Measurements from ENCODE around the gene TENT4A.
A peak's percentile ranks its signal among the peaks of the same experiment; 100 is the strongest.

Gene TENT4A

DNA sequence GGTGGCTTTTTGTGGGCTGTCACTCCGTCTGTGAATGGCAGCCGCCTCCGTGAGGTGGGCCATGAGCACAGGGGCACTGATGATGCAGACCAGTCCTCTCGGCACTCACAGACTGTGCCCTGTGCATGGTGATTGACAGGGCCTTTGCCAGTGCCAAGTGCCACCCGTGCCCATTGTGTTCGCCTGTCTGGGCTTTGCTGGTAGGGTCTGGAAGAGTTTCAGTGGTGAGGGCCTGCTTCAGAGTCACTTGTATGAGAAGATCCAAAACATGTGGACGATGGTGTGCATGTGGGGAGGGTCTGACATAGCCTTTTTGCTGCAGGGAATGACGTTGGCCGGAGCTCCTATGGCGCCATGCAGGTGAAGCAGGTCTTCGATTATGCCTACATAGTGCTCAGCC is 34.9 kb downstream of the TENT4A start:
- ATAC-seq (replicated peaks), result no peak
- no peaks in the 10 kb centered on the region for H3K27me3 Mint-ChIP-seq
- no peak for DNase-seq
- H3K36me3 Mint-ChIP-seq (ENCODE audit: insufficient read depth), result peaks cover 74% of the 10 kb centered on the region
- H3K4me1 Mint-ChIP-seq (ENCODE audit: low read depth in 2 of 2), result peaks cover 14 to 15% of the 10 kb centered on the region in 2 donors
- H3K9me3 Mint-ChIP-seq, result no peaks in the 10 kb centered on the region
- H3K4me3 Mint-ChIP-seq, result no peak overlapping the region
- H3K27ac Mint-ChIP-seq, result no peak overlapping the region

- Mint-ChIP-seq H3K36me3 (ENCODE audit: insufficient read depth) (peaks cover 78% of the 10 kb centered on the region), H3K4me1 (ENCODE audit: low read depth in 2 of 2) (peaks cover 7 to 14% of the 10 kb centered on the region in 2 donors), H3K9me3 (no peaks in the 10 kb centered on the region), H3K27me3 (no peaks in the 10 kb centered on the region), H3K27ac (no peak overlapping the region), H3K4me3 (no peak overlapping the region)
- DNase-seq (no peak), ATAC-seq (replicated peaks) (no peak)
These were observed 35.9 kb downstream of the TENT4A start for GRCh38 chr5:6749026-6749716.

DNA sequence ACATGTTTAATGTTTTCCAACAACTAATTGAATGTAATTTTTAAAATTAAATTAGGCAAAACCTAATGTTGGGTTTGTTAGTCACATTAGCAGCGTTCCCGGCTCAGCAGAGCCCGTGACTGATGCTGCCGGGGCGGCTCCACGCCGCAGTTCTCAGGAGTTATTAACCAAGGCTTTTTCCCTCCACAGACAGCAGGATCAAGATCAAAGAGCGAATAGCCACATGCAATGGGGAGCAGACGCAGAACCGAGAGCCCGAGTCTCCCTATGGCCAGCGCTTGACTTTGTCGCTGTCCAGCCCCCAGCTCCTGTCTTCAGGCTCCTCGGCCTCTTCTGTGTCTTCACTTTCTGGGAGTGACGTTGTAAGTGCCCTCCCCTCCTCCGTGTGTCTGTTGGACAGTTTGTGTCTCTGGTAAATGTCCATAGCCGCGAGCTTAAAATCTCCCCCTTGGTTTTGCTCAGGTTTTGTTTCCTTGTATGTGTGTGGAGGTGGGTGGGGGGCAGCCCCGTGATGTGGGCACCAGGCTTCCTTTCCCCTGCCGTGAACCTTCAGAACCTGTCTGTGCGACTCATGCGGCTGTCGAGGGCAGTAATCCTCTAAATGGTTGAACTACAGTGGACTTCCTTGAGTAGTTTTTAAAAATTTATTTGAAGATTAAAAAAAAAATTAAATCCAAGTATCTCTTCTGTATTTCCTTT is 37.1 kb downstream of the TENT4A start:
- no peak overlapping the region for H3K4me3 Mint-ChIP-seq
- no peak overlapping the region for H3K27ac Mint-ChIP-seq
- H3K9me3 Mint-ChIP-seq, result no peaks in the 10 kb centered on the region
- H3K4me1 Mint-ChIP-seq (ENCODE audit: low read depth in 2 of 2), result peaks cover 7 to 8% of the 10 kb centered on the region in 2 donors
- H3K27me3 Mint-ChIP-seq, result no peaks in the 10 kb centered on the region
- DNase-seq (no peak), ATAC-seq (replicated peaks) (no peak)
- peaks cover 81% of the 10 kb centered on the region for H3K36me3 Mint-ChIP-seq (ENCODE audit: insufficient read depth)

GRCh38 chr5:6750951-6751685 is 37.9 kb downstream of the TENT4A start:
- H3K27me3 Mint-ChIP-seq, result no peaks in the 10 kb centered on the region
- H3K36me3 Mint-ChIP-seq (ENCODE audit: insufficient read depth), result peaks cover 81% of the 10 kb centered on the region
- no peak overlapping the region for H3K27ac Mint-ChIP-seq
- DNase-seq, result no peak
- no peak overlapping the region for H3K4me3 Mint-ChIP-seq
- no peaks in the 10 kb centered on the region for H3K9me3 Mint-ChIP-seq
- peaks cover 4 to 6% of the 10 kb centered on the region in 2 donors for H3K4me1 Mint-ChIP-seq (ENCODE audit: low read depth in 2 of 2)
- ATAC-seq (replicated peaks), result no peak

DNA sequence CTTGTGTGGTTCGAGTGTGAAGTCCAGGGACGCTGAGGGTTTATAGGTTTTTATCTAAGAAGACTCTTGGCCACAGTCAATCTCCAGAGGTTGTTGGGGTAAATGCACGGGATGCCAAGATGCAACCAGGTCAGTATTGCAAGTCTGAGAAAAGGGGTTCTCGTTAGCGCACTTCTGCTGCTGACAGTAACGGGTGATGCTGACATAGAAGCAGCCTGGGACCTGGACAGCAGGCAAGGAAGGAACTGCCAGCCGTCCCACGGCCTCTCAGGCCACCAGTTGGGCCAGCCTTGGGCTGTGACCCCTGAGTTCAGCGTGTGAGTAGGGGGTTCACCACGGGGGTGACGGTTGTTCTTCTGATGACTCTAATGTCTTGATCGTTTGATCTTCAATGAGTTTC is 39.0 kb downstream of the TENT4A start:
- no peak overlapping the region for H3K4me3 Mint-ChIP-seq
- no peak overlapping the region for H3K27ac Mint-ChIP-seq
- H3K36me3 Mint-ChIP-seq (ENCODE audit: insufficient read depth), result peaks cover 82% of the 10 kb centered on the region
- no peaks in the 10 kb centered on the region for H3K27me3 Mint-ChIP-seq
- ATAC-seq (replicated peaks) (no peak), DNase-seq (no peak)
- H3K4me1 Mint-ChIP-seq (ENCODE audit: low read depth in 2 of 2), result peaks cover 4 to 6% of the 10 kb centered on the region in 2 donors
- no peaks in the 10 kb centered on the region for H3K9me3 Mint-ChIP-seq

DNA sequence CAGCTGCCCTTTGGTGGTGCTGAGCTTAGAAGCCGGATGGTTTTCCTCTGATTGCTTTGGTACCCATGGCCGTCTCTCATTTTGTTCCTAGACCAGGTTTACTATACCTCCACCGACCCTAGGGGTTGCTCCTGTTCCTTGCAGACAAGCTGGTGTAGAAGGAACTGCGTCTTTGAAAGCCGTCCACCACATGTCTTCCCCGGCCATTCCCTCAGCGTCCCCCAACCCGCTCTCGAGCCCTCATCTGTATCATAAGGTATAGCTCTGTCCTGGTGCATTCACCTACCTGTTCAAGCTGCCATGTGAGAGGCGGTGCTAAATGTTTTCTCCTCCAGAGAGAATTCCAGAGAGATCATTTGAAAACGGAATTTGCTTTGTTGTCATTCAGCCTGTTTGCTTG is 39.5 kb downstream of the TENT4A start:
- no peaks in the 10 kb centered on the region for H3K27me3 Mint-ChIP-seq
- peaks cover 80% of the 10 kb centered on the region for H3K36me3 Mint-ChIP-seq (ENCODE audit: insufficient read depth)
- ATAC-seq (replicated peaks) (no peak), DNase-seq (no peak)
- no peaks in the 10 kb centered on the region for H3K9me3 Mint-ChIP-seq
- H3K27ac Mint-ChIP-seq, result peak overlapping the region in 1 of 2 donors; percentile 52
- H3K4me1 Mint-ChIP-seq (ENCODE audit: low read depth in 2 of 2), result peaks cover 4 to 5% of the 10 kb centered on the region in 2 donors
- no peak overlapping the region for H3K4me3 Mint-ChIP-seq

GRCh38 chr5:6753851-6754250 is 40.6 kb downstream of the TENT4A start:
- Mint-ChIP-seq H3K4me3 (no peak overlapping the region), H3K9me3 (no peaks in the 10 kb centered on the region), H3K27ac (peak overlapping the region in 1 of 2 donors; percentile 67), H3K36me3 (ENCODE audit: insufficient read depth) (peaks cover 77% of the 10 kb centered on the region), H3K27me3 (no peaks in the 10 kb centered on the region), H3K4me1 (ENCODE audit: low read depth in 2 of 2) (peaks cover under 1 to 4% of the 10 kb centered on the region in 2 donors)
- DNase-seq (no peak), ATAC-seq (replicated peaks) (no peak)

GRCh38 chr5:6754766-6755165 is 41.5 kb downstream of the TENT4A start:
- no peaks in the 10 kb centered on the region for H3K27me3 Mint-ChIP-seq
- no peak overlapping the region for H3K27ac Mint-ChIP-seq
- no peaks in the 10 kb centered on the region for H3K4me1 Mint-ChIP-seq (ENCODE audit: low read depth in 2 of 2)
- no peak overlapping the region for H3K4me3 Mint-ChIP-seq
- DNase-seq, result no peak
- ATAC-seq (replicated peaks), result no peak
- H3K36me3 Mint-ChIP-seq (ENCODE audit: insufficient read depth), result peaks cover 73% of the 10 kb centered on the region
- no peaks in the 10 kb centered on the region for H3K9me3 Mint-ChIP-seq

GRCh38 chr5:6755519-6755918 is 42.3 kb downstream of the TENT4A start:
- peaks cover 67% of the 10 kb centered on the region for H3K36me3 Mint-ChIP-seq (ENCODE audit: insufficient read depth)

GRCh38 chr5:6755941-6756340 is 42.7 kb downstream of the TENT4A start:
- no peak overlapping the region for H3K4me3 Mint-ChIP-seq
- no peaks in the 10 kb centered on the region for H3K27me3 Mint-ChIP-seq
- H3K9me3 Mint-ChIP-seq, result no peaks in the 10 kb centered on the region
- H3K4me1 Mint-ChIP-seq (ENCODE audit: low read depth in 2 of 2), result no peaks in the 10 kb centered on the region
- ATAC-seq (replicated peaks) (no peak), DNase-seq (no peak)
- peaks cover 64% of the 10 kb centered on the region for H3K36me3 Mint-ChIP-seq (ENCODE audit: insufficient read depth)
- H3K27ac Mint-ChIP-seq, result no peak overlapping the region

More at GRCh38 chr5:6755519-6755918, 42.3 kb downstream of the TENT4A start:
- Mint-ChIP-seq H3K9me3 (no peaks in the 10 kb centered on the region), H3K4me3 (no peak overlapping the region), H3K27me3 (no peaks in the 10 kb centered on the region), H3K4me1 (ENCODE audit: low read depth in 2 of 2) (no peaks in the 10 kb centered on the region), H3K27ac (no peak overlapping the region)
- DNase-seq, result no peak
- no peak for ATAC-seq (replicated peaks)

DNA sequence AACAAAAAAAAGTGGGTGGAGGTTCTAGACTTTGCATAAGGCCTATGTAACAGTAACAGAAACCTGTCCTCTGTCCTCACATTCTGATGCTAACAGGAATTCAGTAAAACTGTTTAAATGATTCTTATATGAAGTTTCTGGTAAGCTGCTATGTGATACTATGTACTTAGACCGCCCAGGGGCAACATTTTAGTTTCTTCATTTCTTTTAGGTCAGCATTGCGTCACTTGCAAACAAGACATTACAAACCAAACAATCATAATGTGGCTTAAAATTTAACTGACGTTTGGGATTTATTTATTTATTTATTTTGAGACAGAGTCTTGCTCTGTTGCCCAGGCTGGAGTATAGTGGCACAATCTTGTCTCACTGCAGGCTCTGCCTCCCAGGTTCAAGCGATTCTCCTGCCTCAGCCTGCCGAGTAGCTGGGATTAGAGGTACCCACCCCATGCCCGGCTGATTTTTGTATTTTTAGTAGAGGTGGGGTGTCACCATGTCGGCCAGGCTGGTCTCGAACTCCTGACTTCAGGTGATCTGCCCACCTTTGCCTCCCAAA is 44.3 kb downstream of the TENT4A start:
- ATAC-seq (replicated peaks), result no peak
- no peak for DNase-seq
- no peak overlapping the region for H3K4me3 Mint-ChIP-seq
- H3K4me1 Mint-ChIP-seq (ENCODE audit: low read depth in 2 of 2), result no peaks in the 10 kb centered on the region
- H3K27ac Mint-ChIP-seq, result peak overlapping the region; percentile 6 to 11
- no peaks in the 10 kb centered on the region for H3K9me3 Mint-ChIP-seq
- H3K36me3 Mint-ChIP-seq (ENCODE audit: insufficient read depth), result peaks cover 48% of the 10 kb centered on the region
- no peaks in the 10 kb centered on the region for H3K27me3 Mint-ChIP-seq

DNA sequence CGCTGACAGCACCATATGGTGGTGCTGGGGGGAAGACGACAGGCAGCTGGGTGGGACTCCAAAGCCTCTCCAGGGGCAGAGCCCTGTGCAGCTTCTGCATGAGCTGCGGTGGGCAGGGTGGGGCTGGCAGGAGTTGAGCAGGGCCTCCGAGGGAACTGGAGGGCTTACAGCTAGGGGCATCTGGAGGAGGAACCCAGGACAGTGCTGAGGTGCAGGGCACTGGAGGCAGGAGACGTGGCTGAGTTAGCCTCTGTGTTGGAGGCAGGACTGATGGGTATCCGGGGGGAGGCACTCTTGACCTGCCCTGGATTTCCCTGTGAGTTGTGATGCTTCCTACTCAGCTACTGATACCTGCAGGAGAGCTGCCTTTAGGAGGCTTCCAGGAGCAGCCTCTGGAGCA is 45.0 kb downstream of the TENT4A start:
- DNase-seq, result no peak
- Mint-ChIP-seq H3K4me1 (ENCODE audit: low read depth in 2 of 2) (no peaks in the 10 kb centered on the region), H3K9me3 (no peaks in the 10 kb centered on the region), H3K27me3 (no peaks in the 10 kb centered on the region), H3K27ac (peak overlapping the region in 1 of 2 donors; percentile 6), H3K4me3 (no peak overlapping the region), H3K36me3 (ENCODE audit: insufficient read depth) (peaks cover 42% of the 10 kb centered on the region)
- ATAC-seq (replicated peaks), result no peak

- H3K36me3 Mint-ChIP-seq (ENCODE audit: insufficient read depth), result peaks cover 37% of the 10 kb centered on the region
- ATAC-seq (replicated peaks) (no peak), DNase-seq (no peak)
- no peaks in the 10 kb centered on the region for H3K9me3 Mint-ChIP-seq
- H3K27me3 Mint-ChIP-seq, result no peaks in the 10 kb centered on the region
- no peaks in the 10 kb centered on the region for H3K4me1 Mint-ChIP-seq (ENCODE audit: low read depth in 2 of 2)
- H3K4me3 Mint-ChIP-seq, result no peak overlapping the region
- no peak overlapping the region for H3K27ac Mint-ChIP-seq
These were observed 45.5 kb downstream of the TENT4A start for GRCh38 chr5:6758706-6759105.

Measured in effector memory CD8-positive, alpha-beta T cell (primary cell).